Peyer's patch (tissue), 4 donors: ENCODE results near the gene TBX6. TPM values are rescaled to one million over a fixed set of nuclear protein-coding genes. Genes with fewer than 3 reads are reported as not detected.

ENCODE experiments used
- DNase-seq, 3 donors: peaks; one replicate each; pipeline ENCODE4 v3.0.0-alpha.2; 2017 to 2019
- H3K27ac ChIP-seq, 4 donors: fragments of 200-600 bp; sonication (generic); one replicate each; pipeline ENCODE4 v1.5.1; 2016 to 2019
- H3K27me3 ChIP-seq, 2 donors: fragments of 200-600 bp; sonication (generic); one replicate each; pipeline ENCODE4 v1.5.1; 2019
- H3K36me3 ChIP-seq, 3 donors: fragments of 200-600 bp; sonication (generic); one replicate each; pipeline ENCODE4 v1.5.1; 2016 to 2019
- H3K4me1 ChIP-seq, 4 donors: fragments of 200-600 bp; sonication (generic); one replicate each; pipeline ENCODE4 v1.5.1; 2016 to 2019
- H3K4me3 ChIP-seq, 4 donors: fragments of 200-600 bp; sonication (generic); 1 replicate in 3 of 4; 2 replicates in 1 of 4; pipeline ENCODE4 v1.5.1; 2016 to 2019; ENCODE audit warnings: mild to moderate bottlenecking in 1 of 4
- H3K9me3 ChIP-seq, 4 donors: fragments of 200-600 bp; sonication (generic); one replicate each; pipeline ENCODE4 v1.5.1; 2016 to 2019; ENCODE audit warnings: mild to moderate bottlenecking in 1 of 4
- POLR2A ChIP-seq, 2 donors: fragments of 450-650 bp; IDR thresholded peaks; one replicate each; pipeline ENCODE4 v1.5.1; 2017; ENCODE audit warnings: antibody characterized with exemption in 2 of 2, mild to moderate bottlenecking in 2 of 2, moderate library complexity in 2 of 2
- total RNA-seq, 4 donors: library from RNA; depleted of rRNA; stranded (reverse); fragments of >200 nt; gene quantifications; one replicate each; pipeline ENCODE4 v1.1.0, GENCODE V29; 2016
- TF ChIP-seq, protein P1 (sequence below), 6 experiments: fragments of 450-650 bp in 4 of 6; fragments of 200-600 bp in 2 of 6; sonication (generic) in 1 of 6; IDR thresholded peaks; one replicate each; pipeline ENCODE4 v1.5.1; 2017 to 2019; ENCODE audit warnings: antibody characterized with exemption in 6 of 6, mild to moderate bottlenecking in 3 of 6, moderate library complexity in 1 of 6

Gene TBX6
- total RNA-seq, 4 donors from 2014 or later: 0.53 to 3.4 (median 2.2) TPM

DNA sequence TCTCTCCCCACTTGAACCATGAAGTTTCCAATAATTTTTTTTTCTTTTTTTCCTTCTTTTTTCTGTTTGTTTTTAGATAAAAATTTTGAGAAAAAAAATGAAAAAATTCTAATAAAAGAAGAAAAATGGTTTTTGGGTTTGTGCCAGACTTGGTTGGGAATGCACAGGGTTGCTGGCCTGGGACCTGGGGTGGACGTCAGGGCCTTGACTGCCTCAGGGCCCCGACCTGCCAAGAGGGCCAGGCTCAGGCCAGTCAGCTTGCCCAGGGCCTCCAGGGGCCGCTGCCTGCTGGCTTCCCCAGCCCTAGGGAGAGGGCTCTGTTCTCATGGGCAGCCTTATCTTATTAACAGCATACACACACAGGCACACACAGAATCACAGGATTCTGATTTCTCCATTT is 6.5 kb downstream of the TBX6 start:
- no peaks in the 10 kb centered on the region for H3K27me3 ChIP-seq
- H3K9me3 ChIP-seq: no peaks in the 10 kb centered on the region
- H3K4me3 ChIP-seq: no peak overlapping the region
- no peak for DNase-seq
- TF ChIP-seq POLR2A (IDR thresholded peaks at IDR 0.05): no peak
- TF ChIP-seq, protein P1, sequence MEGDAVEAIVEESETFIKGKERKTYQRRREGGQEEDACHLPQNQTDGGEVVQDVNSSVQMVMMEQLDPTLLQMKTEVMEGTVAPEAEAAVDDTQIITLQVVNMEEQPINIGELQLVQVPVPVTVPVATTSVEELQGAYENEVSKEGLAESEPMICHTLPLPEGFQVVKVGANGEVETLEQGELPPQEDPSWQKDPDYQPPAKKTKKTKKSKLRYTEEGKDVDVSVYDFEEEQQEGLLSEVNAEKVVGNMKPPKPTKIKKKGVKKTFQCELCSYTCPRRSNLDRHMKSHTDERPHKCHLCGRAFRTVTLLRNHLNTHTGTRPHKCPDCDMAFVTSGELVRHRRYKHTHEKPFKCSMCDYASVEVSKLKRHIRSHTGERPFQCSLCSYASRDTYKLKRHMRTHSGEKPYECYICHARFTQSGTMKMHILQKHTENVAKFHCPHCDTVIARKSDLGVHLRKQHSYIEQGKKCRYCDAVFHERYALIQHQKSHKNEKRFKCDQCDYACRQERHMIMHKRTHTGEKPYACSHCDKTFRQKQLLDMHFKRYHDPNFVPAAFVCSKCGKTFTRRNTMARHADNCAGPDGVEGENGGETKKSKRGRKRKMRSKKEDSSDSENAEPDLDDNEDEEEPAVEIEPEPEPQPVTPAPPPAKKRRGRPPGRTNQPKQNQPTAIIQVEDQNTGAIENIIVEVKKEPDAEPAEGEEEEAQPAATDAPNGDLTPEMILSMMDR (IDR thresholded peaks at IDR 0.05): no peak
- H3K36me3 ChIP-seq: peaks cover 0 to 52% (median 0%) of the 10 kb centered on the region in 3 donors
- H3K4me1 ChIP-seq: no peaks in the 10 kb centered on the region
- no peak overlapping the region for H3K27ac ChIP-seq

DNA sequence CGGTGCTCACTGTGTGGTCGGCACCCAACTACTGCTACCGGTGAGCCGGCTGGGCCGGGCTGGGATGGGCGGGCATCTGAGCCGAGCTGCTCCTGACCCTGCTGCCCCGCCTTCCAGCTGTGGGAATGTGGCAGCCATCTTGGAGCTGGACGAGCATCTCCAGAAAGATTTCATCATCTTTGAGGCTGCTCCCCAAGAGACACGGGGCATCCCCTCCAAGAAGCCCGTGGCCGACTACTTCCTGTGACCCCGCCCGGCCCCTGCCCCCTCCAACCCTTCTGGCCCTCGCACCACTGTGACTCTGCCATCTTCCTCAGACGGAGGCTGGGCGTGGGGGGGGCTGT is 6.9 kb downstream of the TBX6 start:
- Histone ChIP-seq H3K36me3 (peaks cover 0 to 55% (median 0%) of the 10 kb centered on the region in 3 donors), H3K4me1 (no peaks in the 10 kb centered on the region), H3K27me3 (no peaks in the 10 kb centered on the region), H3K27ac (no peak overlapping the region), H3K4me3 (no peak overlapping the region), H3K9me3 (no peaks in the 10 kb centered on the region)
- TF ChIP-seq POLR2A (IDR thresholded peaks at IDR 0.05): no peak
- TF ChIP-seq, protein P1 (IDR thresholded peaks at IDR 0.05): no peak
- no peak for DNase-seq

DNA sequence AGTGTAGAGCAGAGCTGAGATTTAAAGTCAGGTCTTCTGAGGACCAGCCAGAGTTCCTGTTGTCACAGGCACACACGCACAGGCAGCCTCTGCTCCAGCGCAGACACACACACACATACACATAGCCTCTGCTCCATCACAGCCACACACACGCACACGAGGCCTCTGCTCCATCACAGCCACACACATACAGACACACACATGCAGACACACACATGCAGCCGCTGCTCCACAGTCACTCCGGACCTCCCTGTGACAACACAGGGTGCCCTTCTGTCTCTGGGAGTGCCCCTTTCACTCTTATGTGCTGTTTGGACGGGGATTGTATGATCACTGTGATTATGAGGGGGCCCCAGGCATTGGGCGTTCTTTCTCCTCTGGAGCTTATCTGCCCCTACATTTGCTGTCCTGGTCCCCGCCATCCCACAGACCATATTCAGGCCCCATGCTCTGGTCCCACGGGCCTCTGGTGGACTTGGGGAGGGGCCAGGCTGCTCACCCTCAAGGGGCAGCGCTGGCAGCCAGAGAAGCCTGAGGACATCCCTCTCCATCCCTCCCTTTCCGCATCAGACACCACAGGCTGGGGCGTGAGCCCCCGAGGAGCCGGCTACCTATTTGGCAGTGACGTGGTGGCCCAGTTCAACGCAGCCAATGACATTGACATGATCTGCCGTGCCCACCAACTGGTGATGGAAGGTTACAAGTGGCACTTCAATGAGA is 7.5 kb downstream of the TBX6 start:
- Histone ChIP-seq H3K27ac (no peak overlapping the region), H3K4me1 (no peaks in the 10 kb centered on the region), H3K36me3 (peaks cover 0 to 61% (median 0%) of the 10 kb centered on the region in 3 donors), H3K27me3 (no peaks in the 10 kb centered on the region), H3K4me3 (no peak overlapping the region), H3K9me3 (no peaks in the 10 kb centered on the region)
- no peak for DNase-seq
- TF ChIP-seq, protein P1 (IDR thresholded peaks at IDR 0.05): no peak
- no peak for TF ChIP-seq POLR2A (IDR thresholded peaks at IDR 0.05)

DNA sequence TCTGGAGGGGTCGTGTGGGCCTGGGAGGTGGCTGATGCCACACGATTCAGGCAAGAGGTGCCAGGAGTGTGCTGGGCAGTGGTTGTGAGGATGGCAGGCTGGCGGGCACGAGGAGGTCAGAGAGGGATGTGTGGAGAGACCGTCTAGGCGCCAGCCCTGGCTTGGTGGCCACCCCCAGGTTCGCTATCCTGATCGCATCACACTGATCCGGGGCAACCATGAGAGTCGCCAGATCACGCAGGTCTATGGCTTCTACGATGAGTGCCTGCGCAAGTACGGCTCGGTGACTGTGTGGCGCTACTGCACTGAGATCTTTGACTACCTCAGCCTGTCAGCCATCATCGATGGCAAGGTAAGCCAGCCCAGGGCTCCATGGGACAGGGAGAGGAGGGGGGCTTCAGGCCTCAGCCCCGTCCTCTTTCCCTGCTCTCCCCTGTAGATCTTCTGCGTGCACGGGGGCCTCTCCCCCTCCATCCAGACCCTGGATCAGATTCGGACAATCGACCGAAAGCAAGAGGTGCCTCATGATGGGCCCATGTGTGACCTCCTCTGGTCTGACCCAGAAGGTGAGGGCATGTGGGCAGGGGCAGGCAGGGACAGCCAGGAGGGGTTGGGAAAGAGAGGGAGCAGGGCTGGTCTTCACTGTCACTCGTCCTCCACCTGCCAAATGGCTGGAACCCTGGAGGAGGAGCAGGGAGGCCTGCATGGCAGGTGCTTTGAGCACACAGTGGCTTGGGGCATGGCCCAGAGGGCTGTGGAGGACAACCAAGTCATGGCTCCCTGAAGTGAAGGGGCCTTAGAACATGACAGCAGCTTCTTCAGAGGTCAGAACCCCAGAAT is 8.3 kb downstream of the TBX6 start:
- TF ChIP-seq POLR2A (IDR thresholded peaks at IDR 0.05): no peak
- TF ChIP-seq, protein P1 (IDR thresholded peaks at IDR 0.05): no peak
- no peaks in the 10 kb centered on the region for H3K27me3 ChIP-seq
- H3K27ac ChIP-seq: no peak overlapping the region
- H3K4me1 ChIP-seq: peaks cover 0 to 1% (median 0%) of the 10 kb centered on the region in 4 donors
- no peak for DNase-seq
- no peaks in the 10 kb centered on the region for H3K9me3 ChIP-seq
- H3K36me3 ChIP-seq: peaks cover 0 to 69% (median 0%) of the 10 kb centered on the region in 3 donors
- H3K4me3 ChIP-seq: no peak overlapping the region

DNA sequence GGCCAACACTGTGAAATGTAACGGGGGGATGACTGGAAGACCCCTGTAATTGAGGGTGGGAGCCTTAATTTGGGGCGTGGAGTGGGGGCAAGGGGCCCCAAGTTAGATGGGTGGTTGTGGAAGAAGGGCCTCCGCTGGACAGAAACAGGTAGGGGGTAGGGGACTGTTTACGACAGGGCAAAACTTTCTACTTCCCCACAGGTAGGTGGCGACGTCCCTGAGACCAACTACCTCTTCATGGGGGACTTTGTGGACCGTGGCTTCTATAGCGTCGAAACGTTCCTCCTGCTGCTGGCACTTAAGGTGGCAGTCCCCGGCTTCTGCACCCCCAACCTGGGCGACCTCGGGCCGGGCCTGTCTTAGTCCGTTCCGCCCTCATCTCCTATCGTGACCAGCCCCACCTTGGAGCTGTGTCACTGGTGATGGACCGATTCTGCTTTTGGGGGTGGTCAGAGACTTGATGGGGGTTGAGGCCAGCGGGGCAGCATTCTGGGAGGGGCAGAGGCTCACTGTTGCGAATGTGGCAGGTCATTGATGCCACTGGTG is 9.1 kb downstream of the TBX6 start:
- no peak for TF ChIP-seq POLR2A (IDR thresholded peaks at IDR 0.05)
- peaks cover 0 to 77% (median 0%) of the 10 kb centered on the region in 3 donors for H3K36me3 ChIP-seq

DNA sequence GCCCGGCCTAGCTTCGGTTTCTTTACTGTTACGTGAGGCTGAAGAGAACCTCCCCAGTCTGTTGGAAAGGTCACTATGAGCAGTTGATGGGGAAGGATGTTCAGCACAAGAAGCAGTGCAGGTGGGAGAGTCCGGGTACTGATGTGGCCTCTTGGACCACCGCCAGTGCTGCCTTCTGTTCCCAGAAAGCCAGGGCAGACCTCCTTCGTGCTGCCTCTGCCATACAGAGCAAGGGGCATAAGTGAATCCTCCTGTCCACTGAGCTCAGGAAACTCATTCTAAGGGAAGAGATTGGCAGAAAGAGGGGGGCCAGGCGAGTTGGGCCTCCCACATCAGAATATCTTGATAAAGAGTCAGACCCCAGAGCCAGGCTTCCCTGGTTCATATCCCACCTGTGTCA is 12.2 kb downstream of the TBX6 start:
- DNase-seq: no peak
- Histone ChIP-seq H3K27ac (no peak overlapping the region), H3K36me3 (peaks cover 0 to 64% (median 0%) of the 10 kb centered on the region in 3 donors), H3K27me3 (no peaks in the 10 kb centered on the region), H3K9me3 (no peaks in the 10 kb centered on the region), H3K4me3 (no peak overlapping the region), H3K4me1 (peaks cover 0 to 29% (median 4%) of the 10 kb centered on the region in 4 donors)
- TF ChIP-seq, protein P1 (IDR thresholded peaks at IDR 0.05): no peak
- no peak for TF ChIP-seq POLR2A (IDR thresholded peaks at IDR 0.05)

More for the DNA sequence above, 9.1 kb downstream of the TBX6 start:
- Histone ChIP-seq H3K4me3 (no peak overlapping the region), H3K27me3 (no peaks in the 10 kb centered on the region), H3K4me1 (peaks cover 0 to 8% (median 0%) of the 10 kb centered on the region in 4 donors), H3K27ac (no peak overlapping the region), H3K9me3 (no peaks in the 10 kb centered on the region)
- DNase-seq: no peak
